Choroid plexus epithelial cell (primary cell): ENCODE data around the gene FNDC11.

ENCODE experiments used
- DNase-seq: peaks from one replicate; pipeline ENCODE4 v3.0.0-alpha.2; 2010; ENCODE audit warnings: low read depth
- H3K4me3 ChIP-seq: 2 replicates; pipeline ENCODE4 v1.5.1; 2011; ENCODE audit warnings: low read depth, mild to moderate bottlenecking, control low read depth, low read length, moderate library complexity
- TF ChIP-seq, protein P1 (sequence below): conservative IDR thresholded peaks from 2 replicates; pipeline ENCODE4 v1.5.1; 2011; ENCODE audit warnings: low read depth, mild to moderate bottlenecking, control low read depth, inconsistent platforms, low read length, moderate library complexity

Gene FNDC11

GRCh38 chr20:63574156-63574828, 20.3 kb downstream of the FNDC11 start, which contains the start of gene HELZ2:
TSS of gene HELZ2 (minus strand) at chr20:63574239. CDS start at chr20:63572385, 1,854 bp downstream.
- DNase-seq = peak; percentile 63

GRCh38 chr20:63574829-63575743, 21.1 kb downstream of the FNDC11 start:
- H3K4me3 ChIP-seq = no peak overlapping the region
- TF ChIP-seq, protein P1, sequence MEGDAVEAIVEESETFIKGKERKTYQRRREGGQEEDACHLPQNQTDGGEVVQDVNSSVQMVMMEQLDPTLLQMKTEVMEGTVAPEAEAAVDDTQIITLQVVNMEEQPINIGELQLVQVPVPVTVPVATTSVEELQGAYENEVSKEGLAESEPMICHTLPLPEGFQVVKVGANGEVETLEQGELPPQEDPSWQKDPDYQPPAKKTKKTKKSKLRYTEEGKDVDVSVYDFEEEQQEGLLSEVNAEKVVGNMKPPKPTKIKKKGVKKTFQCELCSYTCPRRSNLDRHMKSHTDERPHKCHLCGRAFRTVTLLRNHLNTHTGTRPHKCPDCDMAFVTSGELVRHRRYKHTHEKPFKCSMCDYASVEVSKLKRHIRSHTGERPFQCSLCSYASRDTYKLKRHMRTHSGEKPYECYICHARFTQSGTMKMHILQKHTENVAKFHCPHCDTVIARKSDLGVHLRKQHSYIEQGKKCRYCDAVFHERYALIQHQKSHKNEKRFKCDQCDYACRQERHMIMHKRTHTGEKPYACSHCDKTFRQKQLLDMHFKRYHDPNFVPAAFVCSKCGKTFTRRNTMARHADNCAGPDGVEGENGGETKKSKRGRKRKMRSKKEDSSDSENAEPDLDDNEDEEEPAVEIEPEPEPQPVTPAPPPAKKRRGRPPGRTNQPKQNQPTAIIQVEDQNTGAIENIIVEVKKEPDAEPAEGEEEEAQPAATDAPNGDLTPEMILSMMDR = no peak
- DNase-seq = no peak

More at GRCh38 chr20:63574156-63574828, 20.3 kb downstream of the FNDC11 start, which contains the start of gene HELZ2:
- H3K4me3 ChIP-seq = peak within 1 kb of the TSS; percentile 81
- TF ChIP-seq, protein P1 = no peak

- H3K4me3 ChIP-seq = no peak overlapping the region
- TF ChIP-seq, protein P1 = no peak
- DNase-seq = no peak
Observed at GRCh38 chr20:63576311-63576710, 22.4 kb downstream of the FNDC11 start.

DNA sequence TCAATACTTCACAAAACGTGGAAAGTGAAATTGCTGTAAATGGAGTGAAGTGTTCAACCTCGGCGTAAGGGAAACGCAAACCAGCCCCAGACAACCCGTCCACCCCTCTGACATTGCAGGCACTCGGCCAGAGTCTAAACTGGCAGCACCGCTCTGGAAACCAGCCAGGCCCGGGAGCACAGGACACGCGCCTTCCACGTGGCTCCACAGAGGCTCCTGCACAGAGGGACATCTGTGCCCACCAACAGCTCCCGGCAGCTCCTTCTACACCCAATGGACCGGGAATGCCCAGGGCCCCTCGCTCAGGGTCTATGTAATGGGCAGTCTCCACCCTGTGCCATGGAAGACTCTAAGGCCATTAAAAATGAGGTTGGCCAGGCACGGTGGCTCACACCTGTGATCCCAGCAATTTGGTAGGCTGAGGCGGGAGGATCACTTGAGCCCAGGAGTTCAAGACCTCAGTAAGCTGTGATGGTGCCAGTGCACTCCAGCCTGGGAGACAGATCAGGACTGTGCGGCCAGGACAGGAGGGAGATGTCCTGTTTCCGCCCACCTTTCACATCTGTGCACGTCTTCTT, 23.4 kb downstream of the FNDC11 start:
- DNase-seq = no peak
- TF ChIP-seq, protein P1 = no peak

DNA sequence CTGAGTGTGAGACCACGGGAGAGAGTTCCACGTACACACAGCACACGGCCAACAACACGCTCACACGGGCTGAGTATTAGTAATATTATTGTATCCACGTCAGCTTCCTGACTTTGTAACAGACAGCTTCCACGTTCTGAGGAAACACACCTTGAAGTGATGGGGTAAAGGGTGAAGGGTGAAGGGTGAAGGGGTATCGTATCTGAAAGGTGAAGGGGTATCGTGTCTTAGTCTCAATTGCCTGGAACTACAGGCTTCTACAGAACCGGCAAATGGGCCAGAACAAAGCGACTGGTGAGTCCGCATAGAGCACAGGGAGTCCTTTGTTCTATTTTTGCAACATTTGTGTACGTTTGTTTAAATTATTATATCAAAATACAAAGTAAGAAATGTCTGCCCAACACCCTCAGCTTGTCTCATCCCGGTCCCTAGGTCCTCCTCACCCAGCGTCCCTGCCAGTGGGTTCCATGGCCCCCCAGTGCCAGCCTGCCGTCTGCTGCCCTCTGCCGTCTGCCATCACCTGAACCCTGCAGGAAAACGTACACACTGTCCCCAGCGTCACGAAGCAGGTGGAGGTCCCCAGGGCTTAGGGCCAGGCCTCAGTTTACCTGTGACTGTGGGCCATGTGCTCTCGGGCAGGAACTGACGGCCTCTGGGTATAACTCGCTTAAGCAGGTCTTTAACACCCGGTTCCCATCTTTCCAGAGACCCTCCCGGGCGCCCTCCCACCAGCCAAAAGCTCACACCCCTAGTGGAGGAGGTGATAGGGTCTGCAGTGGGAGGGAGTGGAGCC, 24.5 kb downstream of the FNDC11 start:
- DNase-seq = no peak
- TF ChIP-seq, protein P1 = no peak
- H3K4me3 ChIP-seq = no peak overlapping the region

More for the DNA sequence above, 23.4 kb downstream of the FNDC11 start:
- H3K4me3 ChIP-seq = no peak overlapping the region

DNA sequence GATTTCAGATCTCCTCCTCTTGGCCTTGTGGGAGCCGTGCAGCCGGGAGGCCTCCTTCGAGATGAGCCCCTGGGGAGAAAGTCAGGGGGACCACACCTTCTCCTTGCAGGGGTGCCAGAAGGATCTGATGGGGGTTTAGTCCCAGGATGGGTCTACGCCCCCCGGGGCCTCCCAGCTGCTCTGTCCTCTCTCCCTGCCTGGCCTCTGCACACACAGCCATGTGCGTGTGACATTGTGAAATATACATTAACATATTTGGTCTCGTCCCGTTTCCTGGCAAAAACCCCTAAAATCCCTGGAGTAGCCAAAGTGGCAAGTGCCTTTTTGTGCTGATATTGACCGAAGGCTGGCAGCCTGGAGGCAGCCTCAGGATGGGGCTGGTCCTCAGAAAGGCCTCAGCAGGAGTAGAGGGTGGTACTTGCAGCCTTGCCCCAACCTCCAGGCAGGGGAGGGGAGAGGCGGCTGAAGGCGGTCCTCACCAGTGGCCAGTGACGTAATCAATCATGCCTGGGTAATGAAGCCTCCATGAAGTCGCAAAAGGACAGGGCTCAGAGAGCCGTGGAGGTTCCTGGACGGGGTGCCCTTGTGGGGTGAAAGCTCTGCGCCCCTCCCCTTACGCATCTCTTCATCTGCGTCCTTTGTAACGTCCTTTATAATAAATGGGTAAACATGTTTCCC, 25.2 kb downstream of the FNDC11 start:
- no peak for DNase-seq
- no peak overlapping the region for H3K4me3 ChIP-seq
- TF ChIP-seq, protein P1 = no peak
